HG03045 (cell line): ENCODE data around the gene MLYCD.
A peak's percentile ranks its signal among the peaks of the same experiment; 100 is the strongest.

ENCODE experiments used
- ATAC-seq: cut with Tn5 transposase; IDR thresholded peaks from one replicate; pipeline ENCODE4 v1.9.1; 2021; ENCODE audit warnings: mild to moderate bottlenecking, moderate library complexity; ENCODE audit not compliant: unreplicated experiment

Gene MLYCD

DNA sequence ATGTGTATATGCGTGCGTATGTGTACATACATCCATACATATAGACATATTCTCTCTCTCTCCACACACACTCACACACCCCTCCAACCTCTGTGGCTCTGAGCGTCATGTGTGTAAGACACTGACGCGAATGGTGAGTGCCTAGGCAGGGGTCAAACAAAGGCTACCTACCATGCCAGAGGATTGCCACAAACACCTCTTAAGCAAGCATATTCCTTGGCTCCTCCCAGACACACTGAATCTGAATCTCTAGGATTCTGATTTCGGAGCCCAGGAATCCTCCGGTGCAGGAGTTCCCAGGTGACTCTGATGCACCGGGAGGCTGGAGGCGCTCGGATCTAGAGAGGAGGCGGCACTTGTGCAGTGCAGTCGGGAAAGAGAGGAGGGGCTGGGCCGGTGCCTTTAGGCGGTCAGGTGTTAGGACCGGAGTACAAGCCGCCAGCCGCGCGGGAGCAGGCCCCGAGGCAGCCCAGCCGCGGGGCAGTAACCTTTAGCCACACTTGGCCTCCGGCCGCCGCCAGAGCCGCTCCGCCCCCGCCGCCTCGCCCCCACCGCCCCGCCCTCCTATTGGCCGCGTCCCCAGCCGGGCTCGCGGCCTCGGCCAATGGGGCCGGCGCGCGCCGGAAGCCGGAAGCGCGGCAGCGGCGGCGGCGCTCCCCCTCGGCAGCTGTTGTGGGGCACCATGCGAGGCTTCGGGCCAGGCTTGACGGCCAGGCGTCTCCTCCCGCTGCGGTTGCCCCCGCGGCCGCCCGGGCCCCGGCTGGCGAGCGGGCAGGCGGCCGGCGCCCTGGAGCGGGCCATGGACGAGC, at the start of gene MLYCD:
MLYCD (plus strand) TSS at position 653 of the 809 bp plus-strand sequence; CDS start at position 683, 30 bp downstream.
- ATAC-seq, result peak; percentile 88

DNA sequence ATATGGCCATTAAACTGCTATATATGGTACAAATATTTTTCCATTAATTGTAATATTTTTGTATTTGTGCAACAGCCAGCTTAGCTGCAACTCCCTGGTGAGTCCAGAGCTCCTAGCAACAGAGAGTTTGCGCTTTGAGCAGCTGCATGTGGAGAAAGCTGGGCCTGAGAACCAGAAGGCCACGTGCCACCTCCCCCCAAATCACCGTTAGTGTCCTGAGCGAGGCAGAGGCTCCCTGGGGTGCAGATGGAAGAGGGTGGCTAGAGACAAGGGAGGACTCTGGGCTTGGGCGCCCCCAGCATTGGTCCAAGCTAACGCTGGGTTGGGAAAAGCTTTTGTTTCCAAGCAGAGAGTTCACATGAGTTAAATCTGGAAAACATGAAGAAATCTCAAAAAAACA, 49.5 kb upstream of the MLYCD start:
- no peak for ATAC-seq

DNA sequence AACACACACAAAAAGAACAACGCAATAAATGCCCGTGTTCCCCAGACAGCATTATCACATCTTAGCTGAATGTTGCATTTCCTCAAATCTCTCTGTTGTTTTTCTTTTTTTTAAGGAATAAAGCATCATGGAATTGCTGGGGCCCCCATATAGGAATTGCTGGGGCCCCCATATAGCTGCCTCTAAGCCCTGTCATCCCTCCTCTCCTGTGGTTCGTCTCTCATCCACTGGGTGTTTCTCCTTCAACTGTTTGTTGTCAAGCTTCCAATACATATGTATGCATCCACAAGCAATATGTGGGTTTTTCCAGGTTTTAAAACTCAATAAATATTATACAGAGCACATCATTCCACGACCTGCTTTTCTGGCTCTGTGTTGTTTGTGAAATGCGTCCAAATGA, 48.0 kb upstream of the MLYCD start:
- no peak for ATAC-seq

DNA sequence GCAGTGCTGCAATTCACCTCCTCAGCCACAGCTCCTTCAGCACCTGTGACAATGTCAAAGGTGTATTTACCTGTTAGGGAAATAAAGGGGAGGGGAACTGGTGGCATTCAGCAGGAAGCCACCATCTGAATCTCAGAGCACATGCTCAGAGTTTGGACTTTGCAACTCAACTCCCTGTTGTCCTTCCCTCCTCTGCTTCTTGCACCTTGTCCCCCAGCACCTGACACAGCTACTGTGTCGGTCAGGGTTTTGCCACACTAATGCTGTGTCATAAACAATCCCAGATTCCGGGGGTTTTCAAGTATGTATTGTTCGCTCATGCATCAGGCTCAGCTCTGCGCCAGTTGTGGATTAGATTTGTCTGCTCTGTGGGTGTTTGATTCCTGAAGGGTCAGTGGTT, 47.4 kb upstream of the MLYCD start:
- ATAC-seq, result no peak

DNA sequence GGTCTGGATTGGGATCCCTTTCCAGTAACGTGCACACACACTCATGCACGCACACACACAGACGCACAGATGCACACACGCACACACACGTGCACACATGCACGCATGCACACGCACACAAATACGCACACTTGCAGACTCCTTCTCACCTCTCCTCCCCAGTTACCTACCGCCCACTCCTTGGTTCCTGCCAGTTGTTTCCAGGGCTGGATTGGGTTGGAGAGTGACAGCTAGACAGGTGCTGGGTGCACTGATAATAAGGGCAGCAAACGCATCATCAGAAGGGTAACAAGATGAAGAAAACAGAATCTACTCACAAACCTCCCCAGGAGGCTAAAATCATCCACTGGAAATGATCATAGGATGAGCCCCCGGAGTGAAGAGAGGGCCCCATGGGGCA, 46.1 kb upstream of the MLYCD start:
- ATAC-seq, result no peak

DNA sequence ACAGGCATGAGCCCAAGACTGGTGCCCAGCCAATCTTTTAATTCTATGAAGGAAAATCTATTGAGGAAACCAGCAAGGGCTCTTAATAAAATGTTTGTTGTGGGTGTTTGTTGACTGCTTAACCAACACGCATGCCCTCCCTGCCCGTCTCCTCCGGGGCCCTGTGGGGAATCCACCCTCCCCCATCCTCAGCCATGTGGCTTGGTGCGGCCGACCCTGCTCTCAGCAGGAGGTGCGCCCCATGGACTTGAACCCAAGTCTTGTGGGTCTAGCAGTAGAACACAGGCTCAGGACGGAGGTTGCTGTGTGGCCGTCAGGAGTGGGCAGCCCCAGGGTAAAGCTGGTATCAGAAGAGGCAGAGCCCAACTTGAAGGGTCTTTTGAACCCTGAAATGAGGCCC, 45.1 kb upstream of the MLYCD start:
- no peak for ATAC-seq

DNA sequence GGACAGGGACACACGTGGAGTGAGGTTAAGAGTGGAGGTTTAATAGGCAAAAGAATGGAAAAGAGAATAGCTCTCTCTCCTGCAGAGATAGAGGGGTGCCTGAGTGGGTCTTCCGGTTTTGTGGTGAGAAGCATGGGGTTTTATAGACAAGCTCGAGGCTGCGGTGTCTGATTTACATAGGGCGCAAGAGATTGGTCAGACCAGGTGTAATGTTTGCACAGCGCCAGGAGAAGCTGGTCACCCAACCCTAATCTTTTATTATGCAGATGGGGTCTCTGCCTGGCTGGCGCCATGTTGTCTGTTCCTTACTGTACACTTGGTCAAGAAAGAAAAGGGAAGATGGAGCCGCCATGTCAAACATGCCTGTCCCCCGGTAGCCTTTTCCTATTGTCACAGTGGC, 44.5 kb upstream of the MLYCD start:
- no peak for ATAC-seq

DNA sequence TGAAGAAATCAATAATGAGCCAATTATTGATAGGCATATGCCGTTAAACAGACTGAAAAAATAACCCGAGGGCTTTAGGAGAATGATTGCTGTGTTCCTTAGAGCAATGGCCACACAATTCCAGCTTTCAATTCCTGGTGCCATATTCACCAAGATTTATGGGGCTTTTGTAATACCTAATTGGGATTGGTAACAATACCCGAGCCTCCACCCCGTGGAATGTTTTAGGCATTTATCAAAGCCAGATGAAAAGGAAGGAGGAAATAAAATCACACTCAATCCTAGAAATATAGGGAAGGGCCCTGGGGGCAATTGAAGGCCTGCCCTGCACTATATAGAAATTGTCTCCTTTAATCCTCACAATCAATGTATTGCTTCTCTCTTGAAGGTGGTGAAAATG, 42.1 kb upstream of the MLYCD start:
- ATAC-seq, result no peak

DNA sequence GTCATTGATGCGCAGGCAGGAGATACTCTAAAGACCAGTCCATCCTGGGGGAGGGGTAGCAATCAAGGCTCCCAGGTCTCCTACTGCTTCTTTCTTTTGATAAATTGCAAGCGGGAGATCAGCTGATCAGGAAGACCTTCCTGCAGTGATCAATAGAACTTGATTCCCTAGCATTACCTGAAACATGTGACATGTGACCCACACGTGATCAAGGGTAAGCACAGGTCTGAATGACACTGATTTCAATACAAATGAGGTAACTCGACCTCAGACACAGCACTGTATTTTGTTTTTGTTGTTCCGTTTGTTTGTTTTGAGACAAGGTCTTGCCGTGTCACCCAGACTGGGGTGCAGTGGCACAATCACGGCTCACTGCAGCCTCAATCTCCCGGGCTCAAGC, 39.6 kb upstream of the MLYCD start:
- ATAC-seq, result no peak

DNA sequence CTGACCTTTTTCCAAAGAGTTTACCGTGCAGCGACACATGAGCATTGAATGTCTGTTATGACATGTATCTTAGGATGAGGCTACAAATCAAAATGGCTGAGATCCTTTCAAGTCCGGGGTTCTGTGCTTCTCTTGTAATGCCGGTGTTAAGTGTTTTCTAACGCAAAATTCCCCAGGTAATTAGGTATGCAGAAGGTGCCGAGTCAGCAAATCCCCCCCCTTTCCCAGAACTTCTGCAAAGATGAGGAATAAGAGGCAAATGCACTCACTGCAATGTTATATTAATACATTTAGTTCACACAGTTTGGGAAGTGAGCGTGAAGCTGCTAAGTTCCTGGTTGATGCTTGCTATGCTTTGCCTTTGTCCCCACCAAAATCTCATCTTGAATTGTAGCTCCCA, 36.3 kb upstream of the MLYCD start:
- ATAC-seq, result no peak

DNA sequence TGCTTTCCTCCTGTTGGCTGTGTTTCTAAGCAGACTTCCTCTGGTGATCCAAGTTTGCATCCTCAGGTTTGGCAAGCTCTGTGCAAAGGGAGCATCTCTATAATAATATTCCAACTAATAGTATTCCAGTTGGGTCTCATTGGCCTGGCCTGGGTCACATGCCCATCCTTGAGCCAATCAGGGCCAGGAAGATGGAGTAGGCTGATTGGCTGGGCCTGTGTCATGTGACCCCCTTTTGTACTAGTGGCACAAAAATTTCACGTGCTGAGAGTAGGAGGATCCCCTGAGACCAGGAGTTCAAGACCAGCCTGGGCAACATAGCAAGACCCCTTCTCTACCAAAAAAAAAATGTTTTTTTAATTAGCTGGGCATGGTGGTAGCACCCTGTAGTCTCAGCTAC, 35.2 kb upstream of the MLYCD start:
- no peak for ATAC-seq

DNA sequence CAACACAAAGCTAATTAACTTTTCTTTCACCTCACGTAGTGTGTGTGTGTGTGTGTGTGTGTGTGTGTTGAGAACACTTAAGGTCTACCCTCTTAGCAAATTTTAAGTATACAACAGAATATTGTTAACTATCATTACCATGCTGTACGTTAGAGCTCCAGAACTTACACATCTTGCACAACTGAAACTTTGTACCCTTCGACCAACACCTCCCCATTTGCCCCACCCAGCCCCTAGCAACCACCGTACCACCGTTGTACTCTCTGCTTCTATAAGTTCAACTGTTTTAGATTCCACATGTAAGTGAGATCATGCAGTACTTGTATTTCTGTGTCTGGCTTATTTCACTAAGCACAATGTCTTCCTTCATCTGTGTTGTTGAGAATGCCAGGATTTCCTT, 28.1 kb upstream of the MLYCD start:
- no peak for ATAC-seq

DNA sequence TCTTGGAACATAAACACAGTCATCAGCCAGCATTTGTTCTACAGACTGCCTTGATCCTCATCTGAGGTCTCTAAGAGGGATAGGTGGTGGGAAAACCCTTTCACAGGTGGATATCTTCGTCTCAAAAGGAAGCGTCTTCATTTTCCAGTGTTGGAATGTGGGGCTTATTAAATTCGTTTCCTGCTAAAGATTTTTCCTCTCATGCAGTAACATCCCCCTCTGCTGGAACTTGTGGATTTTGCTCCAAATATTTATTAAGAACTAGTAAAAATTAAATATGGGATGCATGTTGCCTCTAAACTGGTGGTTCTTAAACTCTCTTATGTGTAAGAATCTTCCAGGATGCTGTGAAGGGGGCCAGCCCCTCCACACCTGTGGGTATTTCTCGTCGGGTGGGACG, 20.1 kb upstream of the MLYCD start:
- ATAC-seq, result no peak

DNA sequence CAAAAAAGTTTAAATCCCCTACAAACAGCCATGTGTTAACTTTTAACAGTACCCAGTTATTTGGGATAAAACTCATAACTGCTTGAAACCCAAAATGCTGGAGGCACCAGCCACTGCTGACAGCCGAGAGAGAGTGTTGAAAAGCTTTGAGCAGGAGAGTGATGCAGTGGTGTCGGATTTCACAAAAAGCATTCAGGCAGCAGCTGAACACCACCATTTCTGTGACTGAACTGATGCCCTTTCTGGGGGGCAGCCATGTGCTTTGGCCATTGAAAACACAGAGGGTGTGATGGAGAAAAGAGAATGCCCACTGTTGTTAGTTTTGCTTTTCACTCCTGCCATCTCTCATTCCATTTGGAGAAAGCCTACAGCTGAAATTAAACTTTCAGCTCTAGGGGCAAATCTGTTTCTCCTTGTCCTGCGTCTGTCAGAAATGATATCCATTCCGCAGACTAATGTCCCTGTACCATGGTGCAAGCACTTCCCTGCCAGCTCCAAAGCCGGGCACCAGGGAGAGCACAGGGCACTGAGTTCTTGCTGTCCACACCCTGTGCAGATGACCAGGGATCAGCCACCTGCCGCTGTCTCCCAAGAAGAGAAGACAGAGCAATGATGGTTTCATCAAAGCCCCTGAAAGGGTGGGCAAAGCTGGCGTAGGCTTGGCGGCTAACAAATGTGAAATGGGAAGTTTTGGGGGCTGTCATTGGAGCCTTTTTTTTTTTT, 16.6 kb upstream of the MLYCD start:
- ATAC-seq, result no peak

DNA sequence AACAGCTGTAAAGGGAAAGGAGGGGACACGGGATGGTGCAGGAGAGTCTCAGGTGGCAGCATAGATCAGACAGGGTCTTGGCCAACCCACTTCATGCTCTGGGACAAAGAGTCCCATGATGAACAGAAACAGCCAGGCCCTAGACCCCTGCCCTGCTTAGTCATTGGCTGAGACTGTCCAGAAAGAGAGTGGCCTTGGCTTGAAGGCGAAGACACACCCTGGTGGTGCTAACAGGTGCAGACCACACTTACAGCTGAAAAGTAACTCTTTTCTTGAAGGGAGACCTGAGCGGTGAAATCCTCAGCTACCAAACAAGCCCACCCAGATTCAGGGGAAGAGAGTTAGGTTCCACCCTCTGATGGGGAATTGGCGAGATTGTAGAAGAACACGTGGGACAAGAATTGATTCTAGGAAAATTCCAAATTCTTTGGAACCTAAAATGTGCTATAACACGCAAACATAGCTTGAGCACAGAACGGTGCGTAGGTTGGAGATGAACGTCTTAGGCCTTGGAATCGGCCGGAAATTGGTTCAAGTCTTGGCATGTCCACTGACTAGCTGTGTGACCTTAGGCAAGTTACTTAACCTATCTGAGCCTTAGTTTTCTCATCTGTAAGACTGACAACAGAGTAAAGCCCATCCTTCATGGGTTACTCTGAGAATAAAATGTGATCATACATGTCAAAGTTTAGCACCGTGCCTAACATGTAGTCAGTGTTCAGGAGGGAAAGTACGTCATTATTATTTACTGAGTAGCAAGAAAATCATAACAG, 12.5 kb upstream of the MLYCD start:
- ATAC-seq, result no peak

DNA sequence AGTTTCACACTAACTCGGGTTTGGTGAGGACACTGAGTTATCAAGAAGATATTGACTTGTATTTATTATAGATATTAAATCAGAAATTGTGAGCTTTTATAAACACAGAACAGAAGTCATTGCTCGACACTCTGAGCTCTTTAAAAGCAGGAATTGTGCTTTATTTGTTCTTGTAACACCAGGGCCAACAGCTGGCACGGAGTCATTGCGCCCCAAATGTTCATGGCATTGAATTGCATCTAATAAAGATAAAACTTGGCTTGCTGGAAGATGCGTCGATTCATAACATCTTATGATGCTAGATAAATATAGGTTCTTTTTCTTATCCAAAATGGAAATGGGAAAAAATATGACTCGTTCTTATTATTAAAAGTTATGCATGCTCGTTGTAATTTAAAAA, 11.8 kb upstream of the MLYCD start:
- ATAC-seq, result no peak

DNA sequence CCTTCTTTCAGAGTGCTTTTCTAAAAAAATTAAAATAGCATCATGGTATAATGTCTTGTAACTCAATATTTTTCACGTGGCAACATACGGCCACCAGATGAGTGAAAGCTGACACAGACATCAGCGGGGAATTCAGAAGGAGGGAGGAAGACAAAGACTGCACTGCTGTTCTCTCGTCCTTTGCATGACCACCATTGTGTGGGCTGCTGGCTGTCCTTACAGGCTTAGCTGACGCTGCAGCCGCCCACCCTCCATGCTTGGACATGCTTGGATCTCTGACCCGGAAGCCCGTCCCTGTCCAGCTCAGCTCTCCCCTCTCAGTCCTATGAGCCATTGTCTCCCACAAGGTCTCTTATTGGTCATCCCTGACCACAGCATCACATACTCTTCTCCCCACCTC, 11.4 kb upstream of the MLYCD start:
- ATAC-seq, result no peak

DNA sequence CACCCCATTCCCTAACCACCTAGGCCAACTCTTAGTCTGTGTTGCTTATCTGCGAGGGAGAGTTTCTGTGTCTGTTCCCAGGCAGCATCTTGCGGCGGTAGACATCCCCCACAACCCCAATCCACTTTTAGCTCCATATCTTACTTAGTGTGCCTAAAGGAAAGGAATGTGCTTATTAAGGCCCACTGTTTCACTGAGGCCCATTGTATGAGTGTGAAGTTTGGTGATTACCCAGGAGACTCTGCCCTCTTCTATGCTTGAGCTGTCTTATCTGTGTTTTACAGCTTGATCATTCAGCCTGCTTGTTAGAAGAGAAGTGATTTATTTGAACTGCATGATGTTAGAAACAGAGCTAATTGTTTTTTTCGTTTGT, 10.3 kb upstream of the MLYCD start:
- ATAC-seq, result no peak

DNA sequence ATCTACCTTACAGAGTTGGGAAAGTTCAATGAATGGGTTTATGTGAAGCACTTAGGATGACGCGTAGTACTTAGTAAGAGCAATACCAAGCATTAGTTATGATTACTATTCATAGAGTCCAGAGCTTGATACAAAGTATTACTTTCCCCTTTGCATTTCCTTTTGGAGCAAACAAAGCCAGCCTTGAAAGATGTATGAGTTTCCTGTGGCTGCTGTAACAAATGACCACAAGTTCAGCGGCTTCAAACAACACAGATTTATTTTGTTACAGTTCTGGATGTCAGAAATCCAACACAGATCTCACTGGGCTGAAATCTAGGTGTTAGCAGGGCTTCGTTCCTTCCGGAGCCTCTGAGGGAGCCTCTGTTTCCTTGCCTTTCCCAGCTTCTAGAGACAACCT, 8.6 kb upstream of the MLYCD start:
- no peak for ATAC-seq

DNA sequence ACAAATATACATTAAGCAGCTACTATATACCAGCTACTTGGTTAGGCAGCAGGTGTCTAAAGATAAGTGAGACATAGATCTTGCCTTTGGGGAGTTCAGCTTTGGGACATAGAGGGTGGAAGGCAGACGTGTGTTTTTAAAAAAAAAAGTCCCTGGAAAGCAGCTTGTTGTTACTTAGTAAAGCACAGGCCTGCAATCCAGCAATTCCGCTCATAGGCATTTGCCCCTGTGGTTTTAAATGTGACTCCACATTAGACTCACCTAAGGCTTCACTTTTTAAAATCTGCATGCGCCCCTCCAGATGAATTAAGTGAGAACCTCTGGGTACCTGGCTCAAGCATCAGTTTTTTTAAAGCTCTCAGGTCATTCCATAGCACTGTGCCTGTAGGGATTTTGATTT, 7.2 kb upstream of the MLYCD start:
- ATAC-seq, result no peak

DNA sequence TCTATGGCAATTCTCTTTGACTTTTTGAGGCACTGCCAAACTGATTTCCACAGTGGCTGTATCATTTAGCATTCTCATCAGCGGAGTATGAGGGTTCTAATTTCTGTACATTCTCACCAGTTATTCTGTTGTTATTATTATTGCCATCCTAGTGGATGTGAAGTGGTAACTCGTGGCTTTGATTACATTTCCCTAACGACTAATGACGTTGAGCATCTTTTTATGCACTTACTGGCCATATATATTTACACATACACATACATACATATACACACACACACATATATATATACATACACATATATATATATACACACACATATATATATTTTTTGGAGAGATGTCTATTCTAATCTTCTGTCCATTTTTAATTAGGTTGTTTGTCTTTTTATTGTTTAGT, 3.7 kb upstream of the MLYCD start:
- ATAC-seq, result no peak

DNA sequence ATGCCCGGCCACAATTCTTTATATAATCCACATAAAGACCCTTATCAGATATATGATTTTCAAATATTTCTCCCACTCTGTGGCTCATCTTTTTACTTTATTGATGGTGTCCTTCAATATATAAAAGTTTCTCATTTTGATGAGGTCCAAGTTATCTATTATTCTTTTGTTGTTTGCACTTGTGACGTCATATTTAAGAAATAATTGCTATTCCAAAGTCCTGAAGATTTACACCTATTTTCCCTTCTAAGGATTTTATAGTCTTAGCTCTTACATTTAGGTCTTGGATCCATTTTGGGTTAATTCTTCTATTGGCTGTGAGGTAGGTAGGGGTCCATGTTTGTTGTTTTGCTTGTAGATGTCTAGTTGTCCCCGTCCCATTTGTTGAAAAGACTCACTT, 3.0 kb upstream of the MLYCD start:
- no peak for ATAC-seq
